Epithelial cell of esophagus (primary cell): ENCODE results near the gene MIPEP.

Source experiments
- DNase-seq: peaks from one replicate; pipeline ENCODE4 v3.0.0; 2010; ENCODE audit warnings: low read depth
- H3K4me3 ChIP-seq: 2 replicates; pipeline ENCODE4 v1.5.1; 2011; ENCODE audit warnings: mild to moderate bottlenecking, low read length, control low read depth
- CTCF ChIP-seq: IDR thresholded peaks from 2 replicates; pipeline ENCODE4 v1.5.1; 2011; ENCODE audit warnings: low read depth, mild to moderate bottlenecking, low read length, control low read depth, inconsistent platforms; ENCODE audit not compliant: insufficient read depth; ENCODE audit errors: missing control alignments

Gene MIPEP

GRCh38 chr13:23859455-23859854 lies 29.7 kb downstream of the MIPEP start:
- no peak for TF ChIP-seq CTCF
- no peak overlapping the region for H3K4me3 ChIP-seq
- peak; percentile 46 for DNase-seq

GRCh38 chr13:23858546-23858945 lies 30.7 kb downstream of the MIPEP start:
- no peak for TF ChIP-seq CTCF
- no peak overlapping the region for H3K4me3 ChIP-seq
- DNase-seq, result no peak

- no peak overlapping the region for H3K4me3 ChIP-seq
- TF ChIP-seq CTCF, result no peak
- DNase-seq, result no peak
Measured at GRCh38 chr13:23856008-23856750, 33.0 kb downstream of the MIPEP start.

GRCh38 chr13:23855360-23855759 lies 33.8 kb downstream of the MIPEP start:
- H3K4me3 ChIP-seq, result no peak overlapping the region
- no peak for TF ChIP-seq CTCF
- no peak for DNase-seq

- no peak overlapping the region for H3K4me3 ChIP-seq
- no peak for TF ChIP-seq CTCF
- DNase-seq, result peak; percentile 20
Measured at GRCh38 chr13:23852351-23852750, 36.8 kb downstream of the MIPEP start.

- TF ChIP-seq CTCF, result no peak
- DNase-seq, result peak; percentile 70
- no peak overlapping the region for H3K4me3 ChIP-seq
Measured at GRCh38 chr13:23851106-23851505, 38.1 kb downstream of the MIPEP start.

GRCh38 chr13:23850134-23850533 lies 39.1 kb downstream of the MIPEP start:
- TF ChIP-seq CTCF, result no peak
- H3K4me3 ChIP-seq, result no peak overlapping the region

More at GRCh38 chr13:23850134-23850533, 39.1 kb downstream of the MIPEP start:
- no peak for DNase-seq
